ENCODE data around the gene MERTK. TPM values are rescaled to one million over a fixed set of nuclear protein-coding genes. Genes with fewer than 3 reads are reported as not detected.

Gene MERTK
- total RNA-seq, 1 donor from 2014 or later, result 4.7 TPM

DNA sequence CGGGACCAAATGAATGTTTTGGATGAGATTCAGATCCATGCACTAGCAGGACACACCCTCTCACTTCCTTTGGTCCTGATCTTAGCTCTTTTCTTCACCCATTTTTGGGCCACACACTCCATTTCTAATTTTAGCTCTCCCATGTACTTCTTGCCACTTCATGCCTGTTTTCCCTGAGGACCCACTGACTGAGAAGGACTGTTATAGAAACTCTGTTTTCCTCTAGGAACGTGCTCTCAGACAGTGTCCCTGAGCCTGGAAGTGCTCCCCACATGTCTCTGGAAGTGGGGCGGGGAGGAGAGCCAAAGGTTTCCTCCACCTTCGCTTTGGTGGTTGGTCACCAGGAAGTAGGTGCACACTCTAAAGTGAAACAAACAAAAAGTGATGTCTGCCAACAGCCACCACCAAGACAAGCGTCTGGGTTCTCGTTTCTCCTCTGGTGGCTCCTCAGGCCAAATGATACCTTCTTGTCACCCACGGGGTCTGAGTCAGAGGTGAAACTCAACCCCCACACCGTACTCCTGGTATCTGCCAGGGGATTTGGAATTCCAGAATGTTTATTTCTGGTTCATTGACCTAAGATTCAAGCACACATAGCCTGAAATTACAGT lies 74.7 kb downstream of the MERTK start:
- intact Hi-C loops (cut with micrococcal nuclease), result no loop called here
- peak overlapping the region; percentile 59 for H3K27ac ChIP-seq (replicated peaks)
- peaks cover 40% of the 10 kb centered on the region for H3K36me3 ChIP-seq

GRCh38 chr2:111973701-111974100 lies 75.3 kb downstream of the MERTK start:
- no peak for DNase-seq
- Histone ChIP-seq H3K36me3 (peaks cover 39% of the 10 kb centered on the region), H3K4me1 (peaks cover 20% of the 10 kb centered on the region), H3K4me3 (no peak overlapping the region), H3K27ac (replicated peaks) (peak overlapping the region; percentile 59), H3K9me3 (replicated peaks) (peaks cover 13% of the 10 kb centered on the region), H3K27me3 (ENCODE audit: low read depth) (no peaks in the 10 kb centered on the region)
- TF ChIP-seq, protein P1, sequence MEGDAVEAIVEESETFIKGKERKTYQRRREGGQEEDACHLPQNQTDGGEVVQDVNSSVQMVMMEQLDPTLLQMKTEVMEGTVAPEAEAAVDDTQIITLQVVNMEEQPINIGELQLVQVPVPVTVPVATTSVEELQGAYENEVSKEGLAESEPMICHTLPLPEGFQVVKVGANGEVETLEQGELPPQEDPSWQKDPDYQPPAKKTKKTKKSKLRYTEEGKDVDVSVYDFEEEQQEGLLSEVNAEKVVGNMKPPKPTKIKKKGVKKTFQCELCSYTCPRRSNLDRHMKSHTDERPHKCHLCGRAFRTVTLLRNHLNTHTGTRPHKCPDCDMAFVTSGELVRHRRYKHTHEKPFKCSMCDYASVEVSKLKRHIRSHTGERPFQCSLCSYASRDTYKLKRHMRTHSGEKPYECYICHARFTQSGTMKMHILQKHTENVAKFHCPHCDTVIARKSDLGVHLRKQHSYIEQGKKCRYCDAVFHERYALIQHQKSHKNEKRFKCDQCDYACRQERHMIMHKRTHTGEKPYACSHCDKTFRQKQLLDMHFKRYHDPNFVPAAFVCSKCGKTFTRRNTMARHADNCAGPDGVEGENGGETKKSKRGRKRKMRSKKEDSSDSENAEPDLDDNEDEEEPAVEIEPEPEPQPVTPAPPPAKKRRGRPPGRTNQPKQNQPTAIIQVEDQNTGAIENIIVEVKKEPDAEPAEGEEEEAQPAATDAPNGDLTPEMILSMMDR (IDR thresholded peaks at IDR 0.05; ENCODE audit: borderline replicate concordance), result no peak
- intact Hi-C loops (cut with micrococcal nuclease), result no loop called here

More for the DNA sequence above, 74.7 kb downstream of the MERTK start:
- no peak for DNase-seq
- H3K9me3 ChIP-seq (replicated peaks), result peaks cover 13% of the 10 kb centered on the region
- H3K4me3 ChIP-seq, result no peak overlapping the region
- no peaks in the 10 kb centered on the region for H3K27me3 ChIP-seq (ENCODE audit: low read depth)
- H3K4me1 ChIP-seq, result peaks cover 20% of the 10 kb centered on the region
- TF ChIP-seq, protein P1 (IDR thresholded peaks at IDR 0.05; ENCODE audit: borderline replicate concordance), result no peak

DNA sequence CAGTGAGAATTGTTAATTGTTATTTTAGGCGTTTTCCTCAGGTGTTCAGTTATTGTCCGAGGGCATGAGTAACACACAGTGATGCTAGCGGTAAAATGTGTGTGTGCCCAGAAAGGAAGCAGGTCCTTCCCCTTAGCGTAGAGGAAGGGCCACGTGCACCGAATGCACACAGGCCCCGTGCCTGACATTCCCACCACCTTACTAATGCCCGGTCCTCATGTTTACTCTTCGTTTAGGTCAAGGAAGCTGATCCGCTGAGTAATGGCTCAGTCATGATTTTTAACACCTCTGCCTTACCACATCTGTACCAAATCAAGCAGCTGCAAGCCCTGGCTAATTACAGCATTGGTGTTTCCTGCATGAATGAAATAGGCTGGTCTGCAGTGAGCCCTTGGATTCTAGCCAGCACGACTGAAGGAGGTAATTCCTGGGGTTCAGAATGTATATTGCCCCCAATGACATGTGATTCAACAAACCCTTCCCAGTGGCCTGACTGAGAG lies 76.7 kb downstream of the MERTK start:
- DNase-seq, result no peak
- H3K27ac ChIP-seq (replicated peaks), result no peak overlapping the region
- intact Hi-C loops (cut with micrococcal nuclease), result no loop called here
- no peak overlapping the region for H3K4me3 ChIP-seq
- TF ChIP-seq, protein P1 (IDR thresholded peaks at IDR 0.05; ENCODE audit: borderline replicate concordance), result no peak
- H3K9me3 ChIP-seq (replicated peaks), result peaks cover 13% of the 10 kb centered on the region
- peaks cover 32% of the 10 kb centered on the region for H3K36me3 ChIP-seq
- no peaks in the 10 kb centered on the region for H3K27me3 ChIP-seq (ENCODE audit: low read depth)
- H3K4me1 ChIP-seq, result peaks cover 20% of the 10 kb centered on the region

DNA sequence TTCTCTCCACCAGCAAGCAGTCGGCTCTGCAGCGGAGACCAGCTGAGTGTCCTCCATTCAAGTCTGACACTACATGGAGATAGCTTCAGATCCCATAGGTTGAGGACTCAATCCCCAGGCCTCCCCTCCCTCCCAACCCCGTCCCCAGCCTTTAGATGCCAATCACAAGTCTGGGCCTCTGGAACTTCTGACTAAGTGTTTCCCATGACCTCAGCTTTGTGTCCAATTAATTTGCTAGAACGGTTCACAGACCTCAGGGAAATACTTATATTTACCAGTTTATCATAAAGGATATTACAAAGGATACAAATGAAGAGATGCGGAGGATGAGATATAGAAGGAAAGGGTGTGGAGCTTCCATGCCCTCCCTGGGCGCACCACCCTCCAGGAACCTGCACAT lies 77.4 kb downstream of the MERTK start:
- no peak overlapping the region for H3K4me3 ChIP-seq
- H3K27ac ChIP-seq (replicated peaks), result no peak overlapping the region
- no peaks in the 10 kb centered on the region for H3K27me3 ChIP-seq (ENCODE audit: low read depth)
- peaks cover 32% of the 10 kb centered on the region for H3K36me3 ChIP-seq
- TF ChIP-seq, protein P1 (IDR thresholded peaks at IDR 0.05; ENCODE audit: borderline replicate concordance), result no peak
- H3K4me1 ChIP-seq, result peaks cover 20% of the 10 kb centered on the region
- no peak for DNase-seq
- peaks cover 13% of the 10 kb centered on the region for H3K9me3 ChIP-seq (replicated peaks)
- intact Hi-C loops (cut with micrococcal nuclease), result no loop called here

DNA sequence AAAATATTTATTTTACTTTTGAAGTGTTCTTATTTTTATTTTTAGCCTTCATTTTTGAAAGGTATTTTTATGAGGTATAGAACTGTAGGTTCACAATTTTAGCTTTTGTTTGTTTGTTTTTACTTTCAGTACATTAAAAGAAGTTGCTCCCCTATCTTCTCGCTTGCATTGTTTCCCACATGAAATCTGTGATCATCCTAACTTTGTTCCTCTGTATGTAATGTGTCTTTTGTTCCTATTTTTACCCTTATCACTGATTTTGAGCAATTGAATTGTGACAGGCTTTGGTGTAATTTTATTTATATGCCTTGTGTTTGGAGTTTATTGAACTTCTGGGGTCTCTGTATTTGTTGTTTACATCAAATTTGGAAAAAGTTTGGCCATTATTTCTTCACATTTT lies 78.8 kb downstream of the MERTK start:
- Histone ChIP-seq H3K4me1 (peaks cover 18% of the 10 kb centered on the region), H3K4me3 (no peak overlapping the region), H3K36me3 (peaks cover 40% of the 10 kb centered on the region), H3K27me3 (ENCODE audit: low read depth) (no peaks in the 10 kb centered on the region), H3K27ac (replicated peaks) (no peak overlapping the region), H3K9me3 (replicated peaks) (peaks cover 13% of the 10 kb centered on the region)
- TF ChIP-seq, protein P1 (IDR thresholded peaks at IDR 0.05; ENCODE audit: borderline replicate concordance), result no peak
- no peak for DNase-seq
- intact Hi-C loops (cut with micrococcal nuclease), result no loop called here
